K562 (cell line): Measurements from ENCODE around the gene HLA-F. TPM values are rescaled to one million over a fixed set of nuclear protein-coding genes. Genes with fewer than 3 reads are reported as not detected.

ENCODE experiments used
- ATAC-seq: fragments of 200-7000 bp; cut with Tn5 transposase; 3 replicates; pipeline ENCODE4 v1.9.1; 2020; ENCODE audit warnings: moderate library complexity
- BruUV-seq: library from RNA; stranded (reverse); fragments of 400-500 nt; replicated peaks from 2 replicates; lab custom pipeline; 2021; lab: Mats Ljungman, UMichigan
- CTCF ChIA-PET: fragments of 300-600 bp; formaldehyde crosslinking; extraction: SDS; loops from one replicate; lab custom pipeline; 2021; ENCODE audit warnings: low intra/inter-chr PET ratio; lab: Yijun Ruan, JAX
- POLR2A ChIA-PET: fragments of 300-600, 350-650 bp; sonication (Branson Sonifier 250); formaldehyde crosslinking; extraction: SDS; loops from one replicate; lab custom pipeline; 2021; ENCODE audit warnings: antibody characterized with exemption, inconsistent platforms; lab: Yijun Ruan, JAX
- DNase-seq, 4 experiments: peaks; one replicate each; pipeline versions ENCODE4 v3.0.0 to v3.0.0-alpha.2; 2011 to 2018; ENCODE audit warnings: low spot score in 3 of 4, mixed read lengths in 3 of 4; ENCODE audit errors: extremely low read depth in 1 of 4
- FAIRE-seq: peaks from 2 replicates; lab custom pipeline; 2011; peaks lifted over from hg19 to GRCh38; lab: Jason Lieb, UNC
- H2AFZ ChIP-seq: 2 replicates; pipeline ENCODE4 v1.6.0; 2011; ENCODE audit warnings: low read depth, low read length, control low read depth, inconsistent platforms
- H3K27ac ChIP-seq: fragments of 200-600 bp; 3 replicates; pipeline ENCODE4 v1.8.0; 2011; ENCODE audit warnings: low read depth, mild to moderate bottlenecking, control low read depth, inconsistent platforms, low read length, moderate library complexity, mixed read lengths; ENCODE audit errors: extremely low read depth
- H3K27me3 ChIP-seq, 2 experiments: fragments of 300-600 bp in 1 of 2; 2 replicates in 1 of 2; 3 replicates in 1 of 2; pipeline versions ENCODE4 v1.6.0 to v1.8.0; 2011; ENCODE audit warnings: inconsistent platforms in 2 of 2, low read length in 2 of 2, mild to moderate bottlenecking in 1 of 2, mixed read lengths in 1 of 2, moderate library complexity in 1 of 2; ENCODE audit not compliant: control insufficient read depth in 2 of 2, insufficient read depth in 2 of 2
- H3K36me3 ChIP-seq: fragments of 300-600 bp; 3 replicates; pipeline ENCODE4 v1.8.0; 2011; ENCODE audit warnings: mild to moderate bottlenecking, low read length, inconsistent platforms; ENCODE audit not compliant: control insufficient read depth, insufficient read depth
- H3K4me1 ChIP-seq, 2 experiments: fragments of 200-600 bp in 1 of 2; replicated peaks in 1 of 2; 2 replicates in 1 of 2; 3 replicates in 1 of 2; pipeline versions ENCODE4 v1.5.1 to v1.8.0; 2011; ENCODE audit warnings: inconsistent platforms in 2 of 2, low read length in 2 of 2, mild to moderate bottlenecking in 1 of 2, mixed read lengths in 1 of 2, moderate library complexity in 1 of 2; ENCODE audit not compliant: control insufficient read depth in 2 of 2, insufficient read depth in 2 of 2
- H3K4me2 ChIP-seq: 2 replicates; pipeline ENCODE4 v1.6.1; 2011; ENCODE audit warnings: low read length, control low read depth, inconsistent platforms, mixed read lengths; ENCODE audit not compliant: insufficient read depth
- H3K4me3 ChIP-seq: fragments of 200-600 bp; sonication (generic), shearing (Covaris generic); 2 replicates; pipeline ENCODE4 v1.5.1; 2016; ENCODE audit warnings: control low read depth, inconsistent platforms
- H3K79me2 ChIP-seq: fragments of 200-600 bp; 3 replicates; pipeline ENCODE4 v1.8.0; 2011; ENCODE audit warnings: low read length, inconsistent platforms; ENCODE audit not compliant: control insufficient read depth, insufficient read depth
- H3K9ac ChIP-seq, 2 experiments: 2 replicates each; pipeline versions ENCODE4 v1.6.0 to v1.6.1; 2011; ENCODE audit warnings: low read depth in 2 of 2, low read length in 2 of 2, control low read depth in 1 of 2, inconsistent platforms in 1 of 2, mild to moderate bottlenecking in 1 of 2, mixed read lengths in 1 of 2; ENCODE audit not compliant: insufficient read depth in 1 of 2
- H3K9me1 ChIP-seq: one replicate; pipeline ENCODE4 v1.6.0; 2011; ENCODE audit warnings: inconsistent platforms, mild to moderate bottlenecking, low read length, moderate library complexity; ENCODE audit not compliant: control insufficient read depth, insufficient read depth
- H3K9me3 ChIP-seq: replicated peaks from 2 replicates; pipeline ENCODE4 v1.5.1; 2011; ENCODE audit warnings: low read depth, low read length, inconsistent platforms; ENCODE audit not compliant: control insufficient read depth, insufficient read depth
- H4K20me1 ChIP-seq: replicated peaks from 2 replicates; pipeline ENCODE4 v1.6.1; 2011; ENCODE audit warnings: low read length, inconsistent platforms, mixed read lengths; ENCODE audit not compliant: control insufficient read depth, insufficient read depth
- ATF1 ChIP-seq, 2 experiments: fragments of 450-650 bp in 1 of 2; IDR thresholded peaks; 2 replicates each; pipeline ENCODE4 v1.6.1; 2016; ENCODE audit warnings: missing compliant biosample characterization in 1 of 2, missing genetic modification characterization in 1 of 2
- CLOCK ChIP-seq: fragments of 250-450 bp; sonication (Bioruptor Pico); IDR thresholded peaks from 2 replicates; pipeline ENCODE4 v1.4.0; 2020; ENCODE audit warnings: mild to moderate bottlenecking, moderate library complexity, borderline replicate concordance
- GABPA ChIP-seq: fragments of 200-800 bp; sonication (Bioruptor generic); conservative IDR thresholded peaks from 2 replicates; pipeline ENCODE4 v1.6.1; 2016; ENCODE audit warnings: low read depth, missing genetic modification characterization, missing compliant biosample characterization
- GABPB1 ChIP-seq: sonication (generic); formaldehyde crosslinking; IDR thresholded peaks from 2 replicates; pipeline ENCODE4 v1.8.0; 2022; ENCODE audit warnings: mild to moderate bottlenecking, missing genetic modification reagents
- HDAC8 ChIP-seq: fragments of 450-650 bp; IDR thresholded peaks from 2 replicates; pipeline ENCODE4 v1.6.1; 2016; ENCODE audit warnings: mild to moderate bottlenecking, missing genetic modification characterization, moderate library complexity, missing compliant biosample characterization
- KAT8 ChIP-seq: fragments of 450-650 bp; IDR thresholded peaks from 2 replicates; pipeline ENCODE4 v1.6.1; 2016; ENCODE audit warnings: low read depth, mild to moderate bottlenecking
- SETDB1 ChIP-seq: IDR thresholded peaks from one replicate; pipeline ENCODE4 v1.6.1; 2012; ENCODE audit warnings: low read length, control low read depth, inconsistent platforms
- TEAD4 ChIP-seq, 2 experiments: sonication (generic) in 1 of 2; formaldehyde crosslinking in 1 of 2; IDR thresholded peaks; 2 replicates each; pipeline versions ENCODE4 v1.6.1 to v1.8.0; 2012 to 2022; ENCODE audit warnings: borderline replicate concordance in 1 of 2, inconsistent platforms in 1 of 2, low read length in 1 of 2, mild to moderate bottlenecking in 1 of 2, missing genetic modification reagents in 1 of 2
- ZNF175 ChIP-seq: fragments of 200-800 bp; sonication (Bioruptor generic); IDR thresholded peaks from 2 replicates; pipeline ENCODE4 v1.6.1; 2016; ENCODE audit warnings: low read depth, mild to moderate bottlenecking, missing genetic modification characterization, missing compliant biosample characterization
- ZNF431 ChIP-seq: sonication (generic); formaldehyde crosslinking; IDR thresholded peaks from 2 replicates; pipeline ENCODE4 v1.8.0; 2022; ENCODE audit warnings: mild to moderate bottlenecking, missing genetic modification reagents
- ZNF589 ChIP-seq: fragments of 200-800 bp; sonication (Bioruptor generic); IDR thresholded peaks from 2 replicates; pipeline ENCODE4 v1.6.1; 2016; ENCODE audit warnings: low read depth, missing genetic modification characterization, missing compliant biosample characterization
- ZNF76 ChIP-seq: fragments of 250-450 bp; sonication (Bioruptor Pico); IDR thresholded peaks from 2 replicates; pipeline ENCODE4 v1.4.0; 2020; ENCODE audit warnings: mild to moderate bottlenecking, moderate library complexity, borderline replicate concordance
- WGBS: fragments of 100-300 bp; shearing (Covaris generic); methylation state at CpG from one replicate; pipeline ENCODE4 v1.1.6; 2016; ENCODE audit warnings: low coverage, mixed read lengths; ENCODE audit not compliant: insufficient coverage; ENCODE audit errors: missing lambda C conversion rate; 5-methylcytosine and 5-hydroxymethylcytosine counted together
- in situ Hi-C: fragments of 300-500 bp; cut with MboI; formaldehyde crosslinking; loops from 4 replicates; pipeline ENCODE4 v1.15.0; 2018; ENCODE audit warnings: inconsistent platforms, mixed read lengths
- intact Hi-C: fragments of 100-400 bp; cut with micrococcal nuclease; formaldehyde crosslinking; loops from 2 replicates; pipeline ENCODE4 v1.14.2; 2022
- polyA plus RNA-seq, 8 experiments: library from polyadenylated mRNA; depleted of rRNA in 4 of 8; stranded (reverse) in 5 of 8; unstranded in 3 of 8; fragments of >200 nt; fragmentation: Nextera tagmentation in 2 of 8; fragmentation: Illumina TruSeq in 1 of 8; extraction: Ambion mirVana in 2 of 8; extraction: Trizol in 1 of 8; gene quantifications; 2 replicates each; pipeline versions ENCODE4 v1.2.1 to v1.2.3, GENCODE V29; 2011 to 2014; ENCODE audit warnings: inconsistent platforms in 1 of 8, missing spikeins in 1 of 8
- total RNA-seq, 7 experiments: library from RNA; depleted of rRNA in 6 of 7; stranded (reverse); fragments of >200 nt in 6 of 7; fragmentation: Illumina TruSeq in 2 of 7; extraction: Trizol in 2 of 7; gene quantifications; 2 replicates each; pipeline versions ENCODE4 v1.2.1 to v1.2.3, GENCODE V29; 2011 to 2021; ENCODE audit warnings: low replicate concordance in 1 of 7
- TF ChIP-seq, protein P1 (sequence below): sonication (generic); formaldehyde crosslinking; IDR thresholded peaks from 2 replicates; pipeline ENCODE4 v1.8.0; 2022; ENCODE audit warnings: mild to moderate bottlenecking, missing genetic modification reagents
- TF ChIP-seq, protein P2 (sequence below): sonication (generic); formaldehyde crosslinking; IDR thresholded peaks from 2 replicates; pipeline ENCODE4 v1.8.0; 2022; ENCODE audit warnings: mild to moderate bottlenecking, low read depth, missing genetic modification reagents
- TF ChIP-seq, protein P3 (sequence below): fragments of 450-650 bp; IDR thresholded peaks from 2 replicates; pipeline ENCODE4 v1.6.1; 2016; ENCODE audit warnings: missing biosample characterization, missing genetic modification characterization

The HLA-F gene
- total and polyA plus RNA-seq, 9 of the 15 experiments (the other 6 are each of a cell fraction or from before 2014, with no cell fraction given), result 0.40 to 0.76 (median 0.46) TPM; not detected in 6

DNA sequence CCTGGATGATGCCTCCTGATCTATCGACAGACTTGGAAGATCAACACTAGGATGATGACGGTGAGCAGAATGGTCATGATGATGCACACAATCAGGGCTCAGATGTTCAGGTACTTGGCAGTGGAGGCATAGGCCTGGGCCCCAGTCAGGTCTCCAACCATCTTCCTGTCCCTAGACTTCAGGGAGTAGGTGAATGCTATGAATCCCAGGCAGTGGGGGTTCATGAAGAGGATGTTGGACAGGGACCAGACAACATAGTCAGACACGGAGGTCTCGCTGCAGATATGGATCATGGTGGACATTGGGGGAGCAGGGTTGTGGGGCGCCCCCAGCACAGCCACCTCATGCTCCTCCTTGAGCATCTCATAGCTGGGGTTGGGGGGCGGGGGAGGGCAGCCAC lies 27.5 kb downstream of the HLA-F start (continued):
- TF ChIP-seq, protein P1, sequence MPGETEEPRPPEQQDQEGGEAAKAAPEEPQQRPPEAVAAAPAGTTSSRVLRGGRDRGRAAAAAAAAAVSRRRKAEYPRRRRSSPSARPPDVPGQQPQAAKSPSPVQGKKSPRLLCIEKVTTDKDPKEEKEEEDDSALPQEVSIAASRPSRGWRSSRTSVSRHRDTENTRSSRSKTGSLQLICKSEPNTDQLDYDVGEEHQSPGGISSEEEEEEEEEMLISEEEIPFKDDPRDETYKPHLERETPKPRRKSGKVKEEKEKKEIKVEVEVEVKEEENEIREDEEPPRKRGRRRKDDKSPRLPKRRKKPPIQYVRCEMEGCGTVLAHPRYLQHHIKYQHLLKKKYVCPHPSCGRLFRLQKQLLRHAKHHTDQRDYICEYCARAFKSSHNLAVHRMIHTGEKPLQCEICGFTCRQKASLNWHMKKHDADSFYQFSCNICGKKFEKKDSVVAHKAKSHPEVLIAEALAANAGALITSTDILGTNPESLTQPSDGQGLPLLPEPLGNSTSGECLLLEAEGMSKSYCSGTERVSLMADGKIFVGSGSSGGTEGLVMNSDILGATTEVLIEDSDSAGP (CRISPR knock-in tag), result no peak
- TF ChIP-seq ZNF589 (CRISPR knock-in tag) (no peak), HDAC8 (tag) (no peak), ZNF175 (CRISPR knock-in tag) (no peak), ZNF431 (no peak), ATF1 (CRISPR knock-in tag; IDR thresholded peaks at IDR 0.05) (no peak), ATF1 (tag; IDR thresholded peaks at IDR 0.05) (no peak), GABPA (no peak)
- TF ChIP-seq, protein P2, sequence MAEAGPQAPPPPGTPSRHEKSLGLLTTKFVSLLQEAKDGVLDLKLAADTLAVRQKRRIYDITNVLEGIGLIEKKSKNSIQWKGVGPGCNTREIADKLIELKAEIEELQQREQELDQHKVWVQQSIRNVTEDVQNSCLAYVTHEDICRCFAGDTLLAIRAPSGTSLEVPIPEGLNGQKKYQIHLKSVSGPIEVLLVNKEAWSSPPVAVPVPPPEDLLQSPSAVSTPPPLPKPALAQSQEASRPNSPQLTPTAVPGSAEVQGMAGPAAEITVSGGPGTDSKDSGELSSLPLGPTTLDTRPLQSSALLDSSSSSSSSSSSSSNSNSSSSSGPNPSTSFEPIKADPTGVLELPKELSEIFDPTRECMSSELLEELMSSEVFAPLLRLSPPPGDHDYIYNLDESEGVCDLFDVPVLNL, result no peak

GRCh38 chr6:29751480-29751879 lies 28.2 kb downstream of the HLA-F start:
- no peaks in the 10 kb centered on the region for H3K9me3 ChIP-seq
- H2AFZ ChIP-seq, result no peak overlapping the region
- intact Hi-C loops (loop anchor here (5.0 kb wide), 2 partner anchors 81 to 99 kb away; no protein-coding TSS in a partner anchor), in situ Hi-C loops (no loop called here)
- H3K79me2 ChIP-seq, result no peaks in the 10 kb centered on the region
- peaks cover 13 to 32% of the 10 kb centered on the region in 2 experiments; a peak in 4 of 5 replicates for H3K4me1 ChIP-seq
- H3K9me1 ChIP-seq, result no peaks in the 10 kb centered on the region
- POLR2A ChIA-PET, result interaction anchor here (0.8 kb wide), 1 partner anchor 9 kb away, joined by 3 read pairs; no protein-coding TSS in a partner anchor
- DNase-seq (no peak), FAIRE-seq (no peak), ATAC-seq (no peak)
- no peak for TF ChIP-seq SETDB1
- TF ChIP-seq GABPB1 (CRISPR knock-in tag), result no peak
- TF ChIP-seq, protein P3, sequence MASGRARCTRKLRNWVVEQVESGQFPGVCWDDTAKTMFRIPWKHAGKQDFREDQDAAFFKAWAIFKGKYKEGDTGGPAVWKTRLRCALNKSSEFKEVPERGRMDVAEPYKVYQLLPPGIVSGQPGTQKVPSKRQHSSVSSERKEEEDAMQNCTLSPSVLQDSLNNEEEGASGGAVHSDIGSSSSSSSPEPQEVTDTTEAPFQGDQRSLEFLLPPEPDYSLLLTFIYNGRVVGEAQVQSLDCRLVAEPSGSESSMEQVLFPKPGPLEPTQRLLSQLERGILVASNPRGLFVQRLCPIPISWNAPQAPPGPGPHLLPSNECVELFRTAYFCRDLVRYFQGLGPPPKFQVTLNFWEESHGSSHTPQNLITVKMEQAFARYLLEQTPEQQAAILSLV, result no peak
- TF ChIP-seq KAT8, result no peak
- no peak for TF ChIP-seq ZNF76 (CRISPR knock-in tag)
- TF ChIP-seq TEAD4 (IDR thresholded peaks at IDR 0.05; ENCODE audit: low read length), result no peak
- TF ChIP-seq TEAD4 (CRISPR knock-in tag; IDR thresholded peaks at IDR 0.05; ENCODE audit: borderline replicate concordance), result no peak
- TF ChIP-seq CLOCK, result no peak
- BruUV-seq, result no TSS peak
- H3K4me2 ChIP-seq, result no peak overlapping the region; the same call in 1 of the 2 replicates
- no peaks in the 10 kb centered on the region for H4K20me1 ChIP-seq
- H3K27ac ChIP-seq, result no peak overlapping the region
- H3K4me3 ChIP-seq, result no peak overlapping the region
- 70% methylated on average over 3 of the region's 3 CpGs for WGBS
- H3K9ac ChIP-seq, result no peak overlapping the region
- CTCF ChIA-PET, result no interaction called here
- H3K36me3 ChIP-seq, result no peaks in the 10 kb centered on the region
- peaks cover 0 to 4% of the 10 kb centered on the region in 2 experiments; a peak in 1 of 5 replicates for H3K27me3 ChIP-seq
